Putamen (tissue), 1 donor: ENCODE measurements around the gene ABI1.
"Not testable (repeated sequence)": the region's sequence is repeated elsewhere in the genome, so short reads cannot be mapped to it uniquely, and the experiment has no call there.

ENCODE experiments used
- DNase-seq: peaks from one replicate; pipeline ENCODE4 v3.0.0-alpha.2; 2016; ENCODE audit warnings: low spot score

Gene ABI1

GRCh38 chr10:26804418-26805393 is 56.1 kb downstream of the ABI1 start:
- no peak for DNase-seq

- DNase-seq = no peak
Measured at GRCh38 chr10:26803849-26804248, 56.9 kb downstream of the ABI1 start.

GRCh38 chr10:26802527-26802926 is 58.2 kb downstream of the ABI1 start:
- no peak for DNase-seq

- no peak for DNase-seq
Measured at GRCh38 chr10:26801831-26802230, 58.9 kb downstream of the ABI1 start.

GRCh38 chr10:26801274-26801673 is 59.5 kb downstream of the ABI1 start:
- DNase-seq = no peak

GRCh38 chr10:26800468-26800867 is 60.3 kb downstream of the ABI1 start:
- DNase-seq = no peak

- DNase-seq = peak; percentile 10
Measured at GRCh38 chr10:26799342-26799741, 61.4 kb downstream of the ABI1 start.

- no peak for DNase-seq
Measured at GRCh38 chr10:26798298-26798697, 62.5 kb downstream of the ABI1 start.

GRCh38 chr10:26797340-26797739 is 63.4 kb downstream of the ABI1 start:
- no peak for DNase-seq

GRCh38 chr10:26792758-26793495 is 67.8 kb downstream of the ABI1 start:
- peak; percentile 49 for DNase-seq

- no peak for DNase-seq
Measured at GRCh38 chr10:26790221-26790995, 70.3 kb downstream of the ABI1 start.

GRCh38 chr10:26789779-26790178 is 71.0 kb downstream of the ABI1 start:
- not testable (repeated sequence) for DNase-seq

GRCh38 chr10:26787362-26787761 is 73.4 kb downstream of the ABI1 start:
- DNase-seq = no peak

GRCh38 chr10:26781797-26782196 is 79.0 kb downstream of the ABI1 start:
- DNase-seq = no peak

- DNase-seq = no peak
Measured at GRCh38 chr10:26780793-26781601, 79.8 kb downstream of the ABI1 start.

GRCh38 chr10:26780106-26780792 is 80.5 kb downstream of the ABI1 start:
- no peak for DNase-seq

- no peak for DNase-seq
Measured at GRCh38 chr10:26779176-26779860, 81.4 kb downstream of the ABI1 start.

GRCh38 chr10:26777686-26778085 is 83.1 kb downstream of the ABI1 start:
- DNase-seq = no peak

GRCh38 chr10:26776258-26776657 is 84.5 kb downstream of the ABI1 start:
- DNase-seq = no peak

GRCh38 chr10:26773633-26774032 is 87.1 kb downstream of the ABI1 start:
- DNase-seq = no peak
